Epithelial cell of proximal tubule (primary cell): ENCODE data around the gene NCKAP5L. TPM values are rescaled to one million over a fixed set of nuclear protein-coding genes. Genes with fewer than 3 reads are reported as not detected.

Experiments used
- DNase-seq: peaks from one replicate; pipeline ENCODE4 v3.0.0-alpha.2; 2011; ENCODE audit warnings: low read depth
- H3K4me3 ChIP-seq: 2 replicates; pipeline ENCODE4 v1.5.1; 2011; ENCODE audit warnings: low read depth, mild to moderate bottlenecking, low read length
- total RNA-seq: library from RNA; depleted of rRNA; stranded (reverse); fragments of >200 nt; gene quantifications from 2 replicates; pipeline ENCODE4 v1.2.3, GENCODE V29; 2015
- TF ChIP-seq, protein P1 (sequence below): conservative IDR thresholded peaks from 2 replicates; pipeline ENCODE4 v1.5.1; 2012; ENCODE audit warnings: low read depth, mild to moderate bottlenecking, low read length

Gene NCKAP5L
- total RNA-seq, 1 donor from 2014 or later = 8.4 TPM

GRCh38 chr12:49805409-49805808, 22.8 kb downstream of the NCKAP5L start:
- no peak overlapping the region for H3K4me3 ChIP-seq
- TF ChIP-seq, protein P1, sequence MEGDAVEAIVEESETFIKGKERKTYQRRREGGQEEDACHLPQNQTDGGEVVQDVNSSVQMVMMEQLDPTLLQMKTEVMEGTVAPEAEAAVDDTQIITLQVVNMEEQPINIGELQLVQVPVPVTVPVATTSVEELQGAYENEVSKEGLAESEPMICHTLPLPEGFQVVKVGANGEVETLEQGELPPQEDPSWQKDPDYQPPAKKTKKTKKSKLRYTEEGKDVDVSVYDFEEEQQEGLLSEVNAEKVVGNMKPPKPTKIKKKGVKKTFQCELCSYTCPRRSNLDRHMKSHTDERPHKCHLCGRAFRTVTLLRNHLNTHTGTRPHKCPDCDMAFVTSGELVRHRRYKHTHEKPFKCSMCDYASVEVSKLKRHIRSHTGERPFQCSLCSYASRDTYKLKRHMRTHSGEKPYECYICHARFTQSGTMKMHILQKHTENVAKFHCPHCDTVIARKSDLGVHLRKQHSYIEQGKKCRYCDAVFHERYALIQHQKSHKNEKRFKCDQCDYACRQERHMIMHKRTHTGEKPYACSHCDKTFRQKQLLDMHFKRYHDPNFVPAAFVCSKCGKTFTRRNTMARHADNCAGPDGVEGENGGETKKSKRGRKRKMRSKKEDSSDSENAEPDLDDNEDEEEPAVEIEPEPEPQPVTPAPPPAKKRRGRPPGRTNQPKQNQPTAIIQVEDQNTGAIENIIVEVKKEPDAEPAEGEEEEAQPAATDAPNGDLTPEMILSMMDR = no peak
- DNase-seq = no peak

- TF ChIP-seq, protein P1 = no peak
- no peak for DNase-seq
- no peak overlapping the region for H3K4me3 ChIP-seq
Observed at GRCh38 chr12:49804821-49805220, 23.4 kb downstream of the NCKAP5L start.

GRCh38 chr12:49803693-49804450, 24.3 kb downstream of the NCKAP5L start:
- TF ChIP-seq, protein P1 = no peak
- no peak overlapping the region for H3K4me3 ChIP-seq
- no peak for DNase-seq

- H3K4me3 ChIP-seq = no peak overlapping the region
- TF ChIP-seq, protein P1 = no peak
- DNase-seq = no peak
Observed at GRCh38 chr12:49801141-49802063, 26.8 kb downstream of the NCKAP5L start.

- TF ChIP-seq, protein P1 = no peak
Observed at GRCh38 chr12:49800421-49801140, 27.6 kb downstream of the NCKAP5L start.

DNA sequence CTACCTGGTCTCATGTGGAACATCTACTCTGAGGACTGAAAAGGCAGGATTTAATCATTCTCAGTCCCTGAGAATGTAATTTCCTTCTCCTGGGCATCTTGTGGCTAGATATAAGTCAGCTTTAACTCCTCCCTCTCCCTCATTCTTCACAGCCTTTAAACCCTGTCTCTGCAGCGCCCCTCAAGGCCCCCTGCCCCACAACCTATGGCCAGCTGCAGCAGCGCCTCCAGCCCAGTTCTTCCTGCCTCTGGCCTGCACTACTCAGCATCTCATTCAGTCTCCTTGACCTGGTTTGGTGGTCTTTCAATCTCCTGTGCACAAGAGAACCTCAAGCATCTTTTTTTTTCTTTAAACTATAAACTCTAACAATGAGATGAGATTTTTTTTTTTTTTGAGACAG, 29.3 kb downstream of the NCKAP5L start:
- TF ChIP-seq, protein P1 = no peak
- no peak for DNase-seq
- H3K4me3 ChIP-seq = no peak overlapping the region

More at GRCh38 chr12:49800421-49801140, 27.6 kb downstream of the NCKAP5L start:
- H3K4me3 ChIP-seq = no peak overlapping the region
- no peak for DNase-seq
